ENCODE measurements around the gene COG5. TPM values are rescaled to one million over a fixed set of nuclear protein-coding genes. Genes with fewer than 3 reads are reported as not detected.
A peak's percentile ranks its signal among the peaks of the same experiment; 100 is the strongest.
"Not testable (repeated sequence)": the region's sequence is repeated elsewhere in the genome, so short reads cannot be mapped to it uniquely, and the experiment has no call there.

COG5 gene
- total and polyA plus RNA-seq, 4 experiments from 2014 or later = 39.3 to 87.8 (median 64.6) TPM

- Histone ChIP-seq H3K4me3 (ENCODE audit: low read length in 2 of 2) (no peak overlapping the region), H3K4me1 (ENCODE audit: insufficient read depth, low read length) (no peaks in the 10 kb centered on the region), H3K27ac (ENCODE audit: low read depth, low read length) (no peak overlapping the region), H3K27me3 (ENCODE audit: insufficient read depth, low read length) (no peaks in the 10 kb centered on the region), H3K36me3 (ENCODE audit: insufficient read depth, low read length) (peaks cover 8% of the 10 kb centered on the region), H3K9me3 (ENCODE audit: control insufficient read depth in 1 of 2, low read length in 2 of 2) (no peaks in the 10 kb centered on the region)
- Mint-ChIP-seq H3K4me1 (peaks cover 0 to 8% (median 2%) of the 10 kb centered on the region in 4 donors), H3K27me3 (no peaks in the 10 kb centered on the region), H3K27ac (peak overlapping the region in 2 of 7 donors; percentile 24 to 29), H3K4me3 (no peak overlapping the region), H3K36me3 (peaks cover 25 to 27% of the 10 kb centered on the region in 2 donors), H3K9me3 (no peaks in the 10 kb centered on the region)
- ChIA-PET POLR2A (ENCODE audit: partially characterized antibody) (no interaction called here), CTCF (ENCODE audit: partially characterized antibody) (interaction anchor here (1.4 kb wide), 1 partner anchor 15 kb away, joined by 4 read pairs; no protein-coding TSS in a partner anchor)
- DNase-seq = no peak
- intact Hi-C loops (cut with micrococcal nuclease) = no loop called here
Measured at GRCh38 chr7:107251963-107252362, 311.8 kb downstream of the COG5 start.

GRCh38 chr7:107248551-107249316 is 315.0 kb downstream of the COG5 start:
- Mint-ChIP-seq H3K9me3 (peaks cover 0 to 5% (median 0%) of the 10 kb centered on the region in 8 donors), H3K4me3 (no peak overlapping the region), H3K4me1 (peaks cover 0 to 8% (median 3%) of the 10 kb centered on the region in 4 donors), H3K27ac (no peak overlapping the region), H3K36me3 (peaks cover 54 to 56% of the 10 kb centered on the region in 2 donors), H3K27me3 (no peaks in the 10 kb centered on the region)
- DNase-seq = no peak
- H3K36me3 ChIP-seq (ENCODE audit: insufficient read depth, low read length) = peaks cover 8% of the 10 kb centered on the region
- ChIA-PET CTCF (ENCODE audit: partially characterized antibody) (no interaction called here), POLR2A (ENCODE audit: partially characterized antibody) (no interaction called here)
- H3K9me3 ChIP-seq (ENCODE audit: control insufficient read depth in 1 of 2, low read length in 2 of 2) = no peaks in the 10 kb centered on the region
- H3K27me3 ChIP-seq (ENCODE audit: insufficient read depth, low read length) = no peaks in the 10 kb centered on the region
- no peak overlapping the region for H3K4me3 ChIP-seq (ENCODE audit: low read length in 2 of 2)
- H3K27ac ChIP-seq (ENCODE audit: low read depth, low read length) = no peak overlapping the region
- H3K4me1 ChIP-seq (ENCODE audit: insufficient read depth, low read length) = no peaks in the 10 kb centered on the region
- intact Hi-C loops (cut with micrococcal nuclease) = no loop called here

DNA sequence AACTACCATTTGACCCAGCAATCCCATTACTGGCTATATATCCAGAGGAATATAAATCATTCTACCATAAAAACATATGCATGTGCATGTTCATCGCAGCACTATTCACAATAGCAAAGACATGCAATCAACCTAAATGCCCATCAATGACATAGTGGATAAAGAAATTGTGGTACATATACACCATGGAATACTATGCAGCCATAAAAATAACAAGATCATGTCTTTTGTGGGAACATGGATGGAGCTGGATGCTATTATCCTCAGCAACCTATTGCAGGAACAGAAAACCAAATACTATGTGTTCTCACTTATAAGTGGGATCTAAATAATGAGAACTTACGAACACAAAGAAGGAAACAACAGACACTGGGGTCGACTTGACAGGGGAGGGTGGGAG is 316.9 kb downstream of the COG5 start:
- H3K4me3 ChIP-seq (ENCODE audit: low read length in 2 of 2); intact Hi-C loops (cut with micrococcal nuclease): not testable (repeated sequence)

DNA sequence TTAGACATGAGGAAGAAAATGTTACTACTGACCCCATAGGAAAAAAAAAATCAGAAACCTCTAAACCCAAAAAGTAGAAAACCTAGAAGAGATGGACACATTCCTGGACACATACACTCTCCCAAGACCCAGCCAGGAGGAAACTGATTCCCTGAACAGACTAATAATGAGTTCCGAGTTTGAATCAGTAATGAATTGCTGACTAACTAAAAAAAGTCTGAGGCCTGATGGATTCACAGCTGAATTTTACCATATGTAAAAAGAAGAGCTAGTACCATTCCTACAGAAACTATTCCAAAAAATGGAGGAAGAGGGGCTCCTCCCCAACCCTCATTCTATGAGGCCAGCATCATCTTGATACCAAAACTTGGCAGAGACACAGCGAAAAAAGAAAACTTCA is 319.1 kb downstream of the COG5 start:
- Mint-ChIP-seq H3K36me3 (peaks cover 66 to 67% of the 10 kb centered on the region in 2 donors), H3K4me3 (no peak overlapping the region), H3K9me3 (peaks cover 0 to 5% (median 0%) of the 10 kb centered on the region in 8 donors), H3K27ac (no peak overlapping the region), H3K27me3 (no peaks in the 10 kb centered on the region), H3K4me1 (peaks cover 0 to 3% (median 0%) of the 10 kb centered on the region in 4 donors)
- ChIA-PET POLR2A (ENCODE audit: partially characterized antibody) (no interaction called here), CTCF (ENCODE audit: partially characterized antibody) (no interaction called here)
- DNase-seq = no peak
- H3K4me1 ChIP-seq (ENCODE audit: insufficient read depth, low read length) = no peaks in the 10 kb centered on the region
- H3K4me3 ChIP-seq (ENCODE audit: low read length in 2 of 2) = no peak overlapping the region
- intact Hi-C loops (cut with micrococcal nuclease) = no loop called here
- no peaks in the 10 kb centered on the region for H3K27me3 ChIP-seq (ENCODE audit: insufficient read depth, low read length)
- H3K36me3 ChIP-seq (ENCODE audit: insufficient read depth, low read length) = peaks cover 8% of the 10 kb centered on the region
- no peaks in the 10 kb centered on the region for H3K9me3 ChIP-seq (ENCODE audit: control insufficient read depth in 1 of 2, low read length in 2 of 2)
- H3K27ac ChIP-seq (ENCODE audit: low read depth, low read length) = no peak overlapping the region

More for the DNA sequence above, 316.9 kb downstream of the COG5 start:
- DNase-seq; H3K9me3 Mint-ChIP-seq; POLR2A ChIA-PET (ENCODE audit: partially characterized antibody); H3K4me1 Mint-ChIP-seq; H3K27ac Mint-ChIP-seq; H3K27ac ChIP-seq (ENCODE audit: low read depth, low read length); H3K27me3 Mint-ChIP-seq; H3K36me3 ChIP-seq (ENCODE audit: insufficient read depth, low read length); H3K27me3 ChIP-seq (ENCODE audit: insufficient read depth, low read length); H3K9me3 ChIP-seq (ENCODE audit: control insufficient read depth in 1 of 2, low read length in 2 of 2); H3K4me1 ChIP-seq (ENCODE audit: insufficient read depth, low read length); H3K4me3 Mint-ChIP-seq; CTCF ChIA-PET (ENCODE audit: partially characterized antibody): not testable (repeated sequence)
- H3K36me3 Mint-ChIP-seq = peaks cover 63 to 65% of the 10 kb centered on the region in 2 donors

DNA sequence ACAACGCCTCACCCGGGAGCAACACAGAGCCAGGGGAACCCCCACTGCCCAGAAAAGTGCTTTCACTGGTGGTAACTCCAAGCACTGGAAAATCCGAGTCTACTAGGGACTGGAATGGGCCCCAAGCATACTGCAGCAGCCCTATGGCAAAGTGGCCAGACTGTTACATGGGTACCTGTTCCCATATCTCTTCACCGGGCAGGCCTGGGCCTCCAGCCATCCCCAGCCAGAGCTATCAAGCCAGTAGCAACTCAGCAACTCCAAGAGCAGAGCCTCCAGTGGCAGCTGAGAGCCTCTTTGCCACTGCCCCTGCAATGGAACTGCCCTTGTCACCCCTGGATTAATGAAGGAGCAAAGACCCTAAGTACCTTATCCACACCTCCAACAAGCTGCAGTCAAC is 321.5 kb downstream of the COG5 start:
- H3K4me3 ChIP-seq (ENCODE audit: low read length in 2 of 2) = no peak overlapping the region
- peaks cover 0 to 3% (median 0%) of the 10 kb centered on the region in 4 donors for H3K4me1 Mint-ChIP-seq
- ChIA-PET CTCF (ENCODE audit: partially characterized antibody) (no interaction called here), POLR2A (ENCODE audit: partially characterized antibody) (no interaction called here)
- H3K9me3 ChIP-seq (ENCODE audit: control insufficient read depth in 1 of 2, low read length in 2 of 2) = no peaks in the 10 kb centered on the region
- no peaks in the 10 kb centered on the region for H3K4me1 ChIP-seq (ENCODE audit: insufficient read depth, low read length)
- no peaks in the 10 kb centered on the region for H3K36me3 ChIP-seq (ENCODE audit: insufficient read depth, low read length)
- DNase-seq = peak in 1 of 5 donors; percentile 30
- H3K36me3 Mint-ChIP-seq = peaks cover 54 to 60% of the 10 kb centered on the region in 2 donors
- peaks cover 0 to 5% (median 0%) of the 10 kb centered on the region in 8 donors for H3K9me3 Mint-ChIP-seq
- intact Hi-C loops (cut with micrococcal nuclease) = no loop called here
- no peak overlapping the region for H3K27ac Mint-ChIP-seq
- no peak overlapping the region for H3K4me3 Mint-ChIP-seq
- no peak overlapping the region for H3K27ac ChIP-seq (ENCODE audit: low read depth, low read length)
- no peaks in the 10 kb centered on the region for H3K27me3 Mint-ChIP-seq
- H3K27me3 ChIP-seq (ENCODE audit: insufficient read depth, low read length) = no peaks in the 10 kb centered on the region

GRCh38 chr7:107237451-107237850 is 326.3 kb downstream of the COG5 start:
- Histone ChIP-seq H3K4me1 (ENCODE audit: insufficient read depth, low read length) (no peaks in the 10 kb centered on the region), H3K4me3 (ENCODE audit: low read length in 2 of 2) (no peak overlapping the region), H3K36me3 (ENCODE audit: insufficient read depth, low read length) (no peaks in the 10 kb centered on the region), H3K27me3 (ENCODE audit: insufficient read depth, low read length) (no peaks in the 10 kb centered on the region), H3K9me3 (ENCODE audit: control insufficient read depth in 1 of 2, low read length in 2 of 2) (no peaks in the 10 kb centered on the region), H3K27ac (ENCODE audit: low read depth, low read length) (no peak overlapping the region)
- Mint-ChIP-seq H3K27ac (no peak overlapping the region), H3K27me3 (no peaks in the 10 kb centered on the region), H3K4me1 (no peaks in the 10 kb centered on the region), H3K4me3 (no peak overlapping the region), H3K9me3 (no peaks in the 10 kb centered on the region), H3K36me3 (peaks cover 19 to 45% of the 10 kb centered on the region in 2 donors)
- ChIA-PET CTCF (ENCODE audit: partially characterized antibody) (no interaction called here), POLR2A (ENCODE audit: partially characterized antibody) (no interaction called here)
- intact Hi-C loops (cut with micrococcal nuclease) = no loop called here
- DNase-seq = no peak

- CTCF ChIA-PET (ENCODE audit: partially characterized antibody) = no interaction called here
Measured at GRCh38 chr7:107236862-107237261, 326.9 kb downstream of the COG5 start.

More at GRCh38 chr7:107236862-107237261, 326.9 kb downstream of the COG5 start:
- POLR2A ChIA-PET (ENCODE audit: partially characterized antibody) = no interaction called here
- DNase-seq = no peak
- no peaks in the 10 kb centered on the region for H3K9me3 Mint-ChIP-seq
- intact Hi-C loops (cut with micrococcal nuclease) = no loop called here
- H3K27ac Mint-ChIP-seq = no peak overlapping the region
- H3K27me3 ChIP-seq (ENCODE audit: insufficient read depth, low read length) = no peaks in the 10 kb centered on the region
- H3K27ac ChIP-seq (ENCODE audit: low read depth, low read length) = no peak overlapping the region
- H3K9me3 ChIP-seq (ENCODE audit: control insufficient read depth in 1 of 2, low read length in 2 of 2) = no peaks in the 10 kb centered on the region
- no peak overlapping the region for H3K4me3 ChIP-seq (ENCODE audit: low read length in 2 of 2)
- H3K4me3 Mint-ChIP-seq = no peak overlapping the region
- H3K36me3 Mint-ChIP-seq = peaks cover 19 to 41% of the 10 kb centered on the region in 2 donors
- no peaks in the 10 kb centered on the region for H3K4me1 ChIP-seq (ENCODE audit: insufficient read depth, low read length)
- H3K36me3 ChIP-seq (ENCODE audit: insufficient read depth, low read length) = no peaks in the 10 kb centered on the region
- no peaks in the 10 kb centered on the region for H3K4me1 Mint-ChIP-seq
- H3K27me3 Mint-ChIP-seq = no peaks in the 10 kb centered on the region
